ENCODE results near the gene EPHB2.

Gene EPHB2

DNA sequence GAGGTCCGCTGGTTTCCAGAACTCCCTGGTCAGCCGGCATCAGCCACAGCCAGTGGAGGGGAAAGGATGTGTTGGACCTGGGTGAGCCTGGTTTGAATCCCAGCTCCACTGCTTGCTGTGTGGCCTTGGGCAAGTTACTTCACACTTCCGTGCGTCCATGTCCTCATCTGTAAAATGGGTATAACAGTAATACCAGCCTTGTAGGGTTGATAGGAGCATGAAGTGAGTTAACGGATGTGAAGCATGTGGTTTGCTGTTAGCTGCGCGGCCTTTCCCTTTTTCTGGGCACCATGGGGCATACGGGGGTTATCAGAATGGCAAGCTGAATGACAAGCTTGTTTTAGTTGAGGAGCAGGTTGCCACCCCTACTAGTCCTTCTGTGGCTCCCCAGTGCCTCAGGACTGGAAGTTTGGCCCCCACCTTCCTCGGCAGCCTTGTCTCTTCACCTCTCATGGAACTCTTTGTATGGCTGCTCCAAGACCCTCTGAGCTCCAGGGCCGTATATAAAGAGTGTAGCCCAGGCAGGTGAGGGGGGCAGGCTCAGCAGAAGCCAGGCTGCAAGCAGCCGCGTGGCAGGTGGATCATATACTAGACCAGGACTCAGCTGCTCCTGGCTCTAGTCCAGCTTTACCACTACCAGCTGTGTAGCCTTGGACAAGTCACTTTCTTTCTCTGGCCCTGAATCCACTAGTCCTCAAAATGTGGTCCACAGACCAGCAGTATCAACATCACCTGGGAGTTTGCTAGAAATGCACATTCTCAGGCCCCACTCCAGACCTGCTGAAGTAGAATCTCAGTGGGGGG, 166.7 kb downstream of the EPHB2 start:
- Histone ChIP-seq H2AFZ (ENCODE audit: low read length) (no peak overlapping the region), H3K4me2 (ENCODE audit: low read depth, low read length, poor library complexity, severe bottlenecking) (no peak overlapping the region), H3K4me1 (ENCODE audit: insufficient read depth, low read length, poor library complexity, severe bottlenecking) (no peaks in the 10 kb centered on the region), H3F3A (ENCODE audit: low read depth) (no peaks in the 10 kb centered on the region), H3K9ac (ENCODE audit: low read depth, low read length, poor library complexity, severe bottlenecking) (no peak overlapping the region), H3K36me3 (ENCODE audit: insufficient read depth, low read length) (no peaks in the 10 kb centered on the region), H3K4me3 (ENCODE audit: low read length, poor library complexity, severe bottlenecking) (no peak overlapping the region), H3K79me2 (ENCODE audit: insufficient read depth, low read length) (no peaks in the 10 kb centered on the region), H3K9me3 (ENCODE audit: insufficient read depth, low read depth, low read length) (no peaks in the 10 kb centered on the region), H3K27me3 (ENCODE audit: insufficient read depth, low read length, poor library complexity, severe bottlenecking) (no peaks in the 10 kb centered on the region), H3K9me2 (replicated peaks; ENCODE audit: low read depth, low read length) (no peaks in the 10 kb centered on the region), H4K20me1 (ENCODE audit: insufficient read depth, low read length, poor library complexity, severe bottlenecking) (no peaks in the 10 kb centered on the region)
- TF ChIP-seq CTCF (conservative IDR thresholded peaks at IDR 0.05; ENCODE audit: low read length) (no peak), EZH2phosphoT487 (IDR thresholded peaks at IDR 0.05; ENCODE audit: borderline replicate concordance) (no peak)

- no peaks in the 10 kb centered on the region for H3K79me2 ChIP-seq (ENCODE audit: insufficient read depth, low read length)
- no peaks in the 10 kb centered on the region for H3K27me3 ChIP-seq (ENCODE audit: insufficient read depth, low read length, poor library complexity, severe bottlenecking)
Measured at GRCh38 chr1:22877980-22878379, 167.3 kb downstream of the EPHB2 start.

DNA sequence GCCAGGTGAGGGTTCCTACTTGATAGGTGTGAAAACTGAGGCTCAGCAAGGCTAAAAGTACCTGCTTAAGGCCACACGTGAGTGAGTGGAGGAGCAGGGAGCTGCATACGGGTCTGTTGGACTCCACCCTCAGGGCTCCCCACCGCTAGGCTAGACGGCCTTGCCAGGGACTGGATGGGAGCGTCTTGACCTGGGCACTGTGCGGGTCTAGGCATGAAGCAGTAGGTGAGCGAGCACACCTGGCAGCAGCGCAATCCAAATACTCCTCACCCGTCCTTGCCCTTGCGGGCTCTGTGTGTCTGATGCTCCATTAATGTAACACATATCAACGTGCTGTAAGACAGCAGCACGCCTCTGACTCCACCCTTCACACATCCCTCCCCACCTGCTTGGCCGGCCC, 168.0 kb downstream of the EPHB2 start:
- H3K27me3 ChIP-seq (ENCODE audit: insufficient read depth, low read length, poor library complexity, severe bottlenecking) = no peaks in the 10 kb centered on the region
- no peaks in the 10 kb centered on the region for H3F3A ChIP-seq (ENCODE audit: low read depth)
- no peaks in the 10 kb centered on the region for H3K4me1 ChIP-seq (ENCODE audit: insufficient read depth, low read length, poor library complexity, severe bottlenecking)
- no peak overlapping the region for H3K4me2 ChIP-seq (ENCODE audit: low read depth, low read length, poor library complexity, severe bottlenecking)
- H3K9me3 ChIP-seq (ENCODE audit: insufficient read depth, low read depth, low read length) = no peaks in the 10 kb centered on the region
- H4K20me1 ChIP-seq (ENCODE audit: insufficient read depth, low read length, poor library complexity, severe bottlenecking) = no peaks in the 10 kb centered on the region
- H3K4me3 ChIP-seq (ENCODE audit: low read length, poor library complexity, severe bottlenecking) = no peak overlapping the region
- no peaks in the 10 kb centered on the region for H3K9me2 ChIP-seq (replicated peaks; ENCODE audit: low read depth, low read length)
- TF ChIP-seq CTCF (conservative IDR thresholded peaks at IDR 0.05; ENCODE audit: low read length) (no peak), EZH2phosphoT487 (IDR thresholded peaks at IDR 0.05; ENCODE audit: borderline replicate concordance) (no peak)
- H3K36me3 ChIP-seq (ENCODE audit: insufficient read depth, low read length) = no peaks in the 10 kb centered on the region
- H3K79me2 ChIP-seq (ENCODE audit: insufficient read depth, low read length) = no peaks in the 10 kb centered on the region
- H2AFZ ChIP-seq (ENCODE audit: low read length) = no peak overlapping the region
- H3K9ac ChIP-seq (ENCODE audit: low read depth, low read length, poor library complexity, severe bottlenecking) = no peak overlapping the region

More at GRCh38 chr1:22877980-22878379, 167.3 kb downstream of the EPHB2 start:
- Histone ChIP-seq H3K9me3 (ENCODE audit: insufficient read depth, low read depth, low read length) (no peaks in the 10 kb centered on the region), H2AFZ (ENCODE audit: low read length) (no peak overlapping the region), H4K20me1 (ENCODE audit: insufficient read depth, low read length, poor library complexity, severe bottlenecking) (no peaks in the 10 kb centered on the region), H3K4me1 (ENCODE audit: insufficient read depth, low read length, poor library complexity, severe bottlenecking) (no peaks in the 10 kb centered on the region), H3F3A (ENCODE audit: low read depth) (no peaks in the 10 kb centered on the region), H3K36me3 (ENCODE audit: insufficient read depth, low read length) (no peaks in the 10 kb centered on the region), H3K9ac (ENCODE audit: low read depth, low read length, poor library complexity, severe bottlenecking) (no peak overlapping the region), H3K9me2 (replicated peaks; ENCODE audit: low read depth, low read length) (no peaks in the 10 kb centered on the region), H3K4me3 (ENCODE audit: low read length, poor library complexity, severe bottlenecking) (no peak overlapping the region), H3K4me2 (ENCODE audit: low read depth, low read length, poor library complexity, severe bottlenecking) (no peak overlapping the region)
- TF ChIP-seq CTCF (conservative IDR thresholded peaks at IDR 0.05; ENCODE audit: low read length) (no peak), EZH2phosphoT487 (IDR thresholded peaks at IDR 0.05; ENCODE audit: borderline replicate concordance) (no peak)

Measured in Loucy (cell line).